SK-N-SH (cell line): ENCODE measurements around the gene SOCS2. TPM values are rescaled to one million over a fixed set of nuclear protein-coding genes. Genes with fewer than 3 reads are reported as not detected.

ENCODE experiments used
- CTCF ChIA-PET: fragments of 300-600, 350-600 bp; formaldehyde crosslinking; extraction: SDS; loops from one replicate; lab custom pipeline; 2021; lab: Yijun Ruan, JAX
- POLR2A ChIA-PET: fragments of 350-600 bp; sonication (Branson Sonifier 250); formaldehyde crosslinking; extraction: SDS; loops from one replicate; lab custom pipeline; 2020; ENCODE audit warnings: antibody characterized with exemption, inconsistent platforms; lab: Yijun Ruan, JAX
- DNase-seq: peaks from one replicate; pipeline ENCODE4 v3.0.0; 2012
- H2AFZ ChIP-seq: fragments of 200-600 bp; sonication (generic); 2 replicates; pipeline ENCODE4 v1.8.1; 2016; ENCODE audit warnings: antibody characterized with exemption, mild to moderate bottlenecking, low read depth
- H3F3A ChIP-seq: fragments of 200-600 bp; sonication (generic); replicated peaks from 2 replicates; pipeline ENCODE3; 2016; ENCODE audit warnings: antibody characterized with exemption, mild to moderate bottlenecking; ENCODE audit not compliant: insufficient read depth
- H3K27ac ChIP-seq, 2 experiments: fragments of 200-500 bp in 1 of 2; fragments of 200-600 bp in 1 of 2; sonication (Bioruptor generic) in 1 of 2; sonication (generic), shearing (Covaris generic) in 1 of 2; 2 replicates each; pipeline versions ENCODE4 v1.5.1 to v1.6.1; 2014 to 2016; ENCODE audit warnings: low read depth in 2 of 2, inconsistent platforms in 1 of 2, low read length in 1 of 2, mild to moderate bottlenecking in 1 of 2, mixed read lengths in 1 of 2
- H3K27me3 ChIP-seq: fragments of 200-600 bp; sonication (generic), shearing (Covaris generic); 2 replicates; pipeline ENCODE4 v1.6.1; 2016; ENCODE audit warnings: mixed run types; ENCODE audit not compliant: insufficient read depth
- H3K36me3 ChIP-seq, 2 experiments: fragments of 200-500 bp in 1 of 2; fragments of 200-600 bp in 1 of 2; sonication (Bioruptor generic) in 1 of 2; sonication (generic) in 1 of 2; replicated peaks in 1 of 2; 2 replicates each; pipeline versions ENCODE3 to v1.5.1; 2014 to 2016; ENCODE audit warnings: low read length in 1 of 2, mild to moderate bottlenecking in 1 of 2; ENCODE audit not compliant: insufficient read depth in 2 of 2, control insufficient read depth in 1 of 2
- H3K4me1 ChIP-seq, 2 experiments: fragments of 200-500 bp in 1 of 2; fragments of 200-600 bp in 1 of 2; sonication (Bioruptor generic) in 1 of 2; sonication (generic), shearing (Covaris generic) in 1 of 2; 2 replicates each; pipeline versions ENCODE4 v1.5.1 to v1.6.1; 2014 to 2016; ENCODE audit warnings: low read depth in 1 of 2, low read length in 1 of 2, mixed run types in 1 of 2; ENCODE audit not compliant: insufficient read depth in 2 of 2, control insufficient read depth in 1 of 2
- H3K4me2 ChIP-seq: fragments of 200-600 bp; sonication (generic), shearing (Covaris generic); 2 replicates; pipeline ENCODE4 v1.6.1; 2017; ENCODE audit warnings: mixed run types
- H3K4me3 ChIP-seq, 2 experiments: fragments of 200-500 bp in 1 of 2; fragments of 200-600 bp in 1 of 2; sonication (Bioruptor generic) in 1 of 2; sonication (generic), shearing (Covaris generic) in 1 of 2; 2 replicates each; pipeline versions ENCODE4 v1.5.1 to v1.8.1; 2014 to 2016; ENCODE audit warnings: low read depth in 2 of 2, inconsistent platforms in 1 of 2, low read length in 1 of 2, mild to moderate bottlenecking in 1 of 2, mixed read lengths in 1 of 2, moderate library complexity in 1 of 2
- H3K79me2 ChIP-seq: fragments of 200-600 bp; sonication (generic); 2 replicates; pipeline ENCODE4 v1.8.1; 2017; ENCODE audit warnings: mild to moderate bottlenecking; ENCODE audit not compliant: insufficient read depth
- H3K9ac ChIP-seq: fragments of 200-600 bp; sonication (generic); 2 replicates; pipeline ENCODE4 v1.6.1; 2017; ENCODE audit warnings: mixed run types
- H3K9me2 ChIP-seq: fragments of 200-600 bp; sonication (generic); 2 replicates; pipeline ENCODE4 v1.6.1; 2017; ENCODE audit warnings: mixed run types
- H3K9me3 ChIP-seq: fragments of 200-600 bp; sonication (generic); 2 replicates; pipeline ENCODE4 v1.6.1; 2017; ENCODE audit warnings: mixed run types, mild to moderate bottlenecking, moderate library complexity
- H4K20me1 ChIP-seq: fragments of 200-600 bp; sonication (generic); 2 replicates; pipeline ENCODE4 v1.6.1; 2017; ENCODE audit warnings: mild to moderate bottlenecking, mixed run types; ENCODE audit not compliant: insufficient read depth
- FOSL2 ChIP-seq: IDR thresholded peaks from 2 replicates; pipeline ENCODE4 v1.4.0; 2012; ENCODE audit warnings: low read depth, mild to moderate bottlenecking, moderate library complexity, borderline replicate concordance
- FOXJ3 ChIP-seq: sonication (generic); formaldehyde crosslinking; IDR thresholded peaks from 2 replicates; pipeline ENCODE4 v1.5.1; 2020; ENCODE audit warnings: mild to moderate bottlenecking, missing genetic modification reagents
- FOXM1 ChIP-seq: IDR thresholded peaks from 2 replicates; pipeline ENCODE4 v1.4.0; 2012; ENCODE audit warnings: low read depth, mild to moderate bottlenecking
- GABPA ChIP-seq: IDR thresholded peaks from 2 replicates; pipeline ENCODE4 v1.4.0; 2012; ENCODE audit warnings: low read depth, mild to moderate bottlenecking
- GATA2 ChIP-seq: sonication (generic); formaldehyde crosslinking; IDR thresholded peaks from 2 replicates; pipeline ENCODE4 v1.5.0; 2020; ENCODE audit warnings: mild to moderate bottlenecking, missing genetic modification reagents
- IRF3 ChIP-seq: fragments of 150-350 bp; IDR thresholded peaks from 2 replicates; pipeline ENCODE4 v1.6.1; 2016; ENCODE audit warnings: mild to moderate bottlenecking, low read depth, low read length
- JUND ChIP-seq: IDR thresholded peaks from 2 replicates; pipeline ENCODE4 v1.4.0; 2012
- MEF2A ChIP-seq: IDR thresholded peaks from 2 replicates; pipeline ENCODE4 v1.4.0; 2012; ENCODE audit warnings: low read depth, borderline replicate concordance
- NFIC ChIP-seq: IDR thresholded peaks from 2 replicates; pipeline ENCODE4 v1.4.0; 2012; ENCODE audit warnings: borderline replicate concordance
- RAD21 ChIP-seq: IDR thresholded peaks from 2 replicates; pipeline ENCODE4 v1.6.1; 2012; ENCODE audit warnings: mild to moderate bottlenecking, low read length
- REST ChIP-seq: IDR thresholded peaks from 2 replicates; pipeline ENCODE4 v1.6.1; 2012; ENCODE audit warnings: mild to moderate bottlenecking, low read depth, low read length, moderate library complexity
- RFX5 ChIP-seq: IDR thresholded peaks from 2 replicates; pipeline ENCODE4 v1.6.1; 2012; ENCODE audit warnings: mild to moderate bottlenecking, improper control_type of control experiment, low read length
- RXRA ChIP-seq: IDR thresholded peaks from 2 replicates; pipeline ENCODE4 v1.4.0; 2012; ENCODE audit warnings: low read depth, mild to moderate bottlenecking, borderline replicate concordance
- SIN3A ChIP-seq: IDR thresholded peaks from 2 replicates; pipeline ENCODE4 v1.6.1; 2012; ENCODE audit warnings: low read depth, mild to moderate bottlenecking, low read length, moderate library complexity, borderline replicate concordance
- SMC3 ChIP-seq: IDR thresholded peaks from 2 replicates; pipeline ENCODE4 v1.6.1; 2012; ENCODE audit warnings: low read depth, low read length, improper control_type of control experiment
- TAF1 ChIP-seq: IDR thresholded peaks from 2 replicates; pipeline ENCODE4 v1.6.1; 2012; ENCODE audit warnings: low read depth, mild to moderate bottlenecking, low read length, moderate library complexity, borderline replicate concordance
- TEAD4 ChIP-seq: IDR thresholded peaks from 2 replicates; pipeline ENCODE4 v1.4.0; 2012; ENCODE audit warnings: mild to moderate bottlenecking, borderline replicate concordance; ENCODE audit not compliant: insufficient read depth
- USF1 ChIP-seq: IDR thresholded peaks from 2 replicates; pipeline ENCODE4 v1.4.0; 2012; ENCODE audit warnings: low read depth, borderline replicate concordance
- YY1 ChIP-seq: IDR thresholded peaks from 2 replicates; pipeline ENCODE4 v1.4.0; 2012; ENCODE audit warnings: low read depth, mild to moderate bottlenecking
- ZBTB33 ChIP-seq: IDR thresholded peaks from 2 replicates; pipeline ENCODE4 v1.4.0; 2012; ENCODE audit warnings: low read depth, borderline replicate concordance
- WGBS: methylation state at CpG from one replicate; pipeline ENCODE4 v1.1.6; 2017; ENCODE audit warnings: low lambda C conversion rate; 5-methylcytosine and 5-hydroxymethylcytosine counted together
- polyA plus RNA-seq, 3 experiments: library from polyadenylated mRNA; depleted of rRNA; stranded (reverse); fragments of >200 nt; gene quantifications; 2 replicates each; pipeline ENCODE4 v1.2.3, GENCODE V29; 2012

Gene SOCS2
- polyA plus RNA-seq, 1 of the 3 experiments (the other 2 are of a cell fraction) = 24.1 TPM

GRCh38 chr12:93550748-93551611 is 21.5 kb upstream of the SOCS2 start:
- peaks cover 0 to 9% of the 10 kb centered on the region in 2 experiments for H3K36me3 ChIP-seq
- H3K9ac ChIP-seq = no peak overlapping the region
- TF ChIP-seq JUND (no peak), ZBTB33 (no peak), YY1 (no peak), SMC3 (no peak), USF1 (no peak), RFX5 (no peak), FOSL2 (no peak), REST (no peak), IRF3 (no peak), RXRA (no peak), GATA2 (no peak), NFIC (no peak), FOXM1 (no peak), TEAD4 (no peak), RAD21 (no peak), MEF2A (no peak), TAF1 (no peak), FOXJ3 (CRISPR knock-in tag) (no peak), SIN3A (no peak), GABPA (no peak)
- no peak for DNase-seq
- H3K9me2 ChIP-seq = no peaks in the 10 kb centered on the region
- H3K27ac ChIP-seq = no peak overlapping the region
- H4K20me1 ChIP-seq = no peaks in the 10 kb centered on the region
- H3K4me3 ChIP-seq = no peak overlapping the region
- no peak overlapping the region for H2AFZ ChIP-seq
- ChIA-PET POLR2A (no interaction called here), CTCF (no interaction called here)
- H3K9me3 ChIP-seq = peaks cover 7% of the 10 kb centered on the region; the same call in 1 of the 2 replicates
- no peaks in the 10 kb centered on the region for H3K4me1 ChIP-seq
- no peaks in the 10 kb centered on the region for H3K27me3 ChIP-seq
- no peak overlapping the region for H3K4me2 ChIP-seq
- no peaks in the 10 kb centered on the region for H3F3A ChIP-seq
- no peaks in the 10 kb centered on the region for H3K79me2 ChIP-seq
- 72% methylated on average over 11 of the region's 11 CpGs for WGBS
